ENCODE data around the gene SFPQ.

GRCh38 chr1:35178295-35178695 is 14.7 kb downstream of the SFPQ start:
- no peak for TF ChIP-seq POLR2A (IDR thresholded peaks at IDR 0.05; ENCODE audit: low read length)
- TF ChIP-seq GATA1 (IDR thresholded peaks at IDR 0.05; ENCODE audit: low read depth, low read length) = no peak
